DOHH2 (cell line): Measurements from ENCODE around the gene EGFLAM.

ENCODE experiments used
- EZH2phosphoT487 ChIP-seq: fragments of 200-600 bp; sonication (generic); IDR thresholded peaks from 2 replicates; pipeline ENCODE4 v1.6.1; 2017; ENCODE audit warnings: borderline replicate concordance, mild to moderate bottlenecking, antibody characterized with exemption, low read length, moderate library complexity, mixed read lengths
- TF ChIP-seq, protein P1 (sequence below): fragments of 200-600 bp; sonication (generic); IDR thresholded peaks from one replicate; pipeline ENCODE4 v1.5.1; 2014; ENCODE audit warnings: antibody characterized with exemption, mild to moderate bottlenecking, low read depth, low read length; ENCODE audit not compliant: poor library complexity, severe bottlenecking

DNA sequence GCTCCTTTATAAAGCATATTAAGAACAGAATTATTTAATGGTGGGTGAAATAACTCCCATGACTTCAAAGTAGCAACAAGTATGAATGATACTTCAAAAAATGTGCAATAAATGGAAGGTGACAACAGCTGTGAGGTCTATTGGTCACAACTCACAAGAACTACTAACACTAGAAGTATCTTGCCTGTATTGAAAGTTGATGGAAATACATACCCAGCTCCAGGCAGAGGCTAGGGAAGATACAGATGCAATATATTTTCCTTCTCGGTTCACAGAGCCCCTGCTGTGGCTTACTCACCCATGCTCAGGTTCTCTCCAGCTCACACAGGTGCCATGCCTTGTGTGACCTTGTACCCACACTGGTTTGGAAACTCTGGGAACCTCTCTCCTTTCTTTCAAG, 164.3 kb downstream of the EGFLAM start:
- TF ChIP-seq, protein P1, sequence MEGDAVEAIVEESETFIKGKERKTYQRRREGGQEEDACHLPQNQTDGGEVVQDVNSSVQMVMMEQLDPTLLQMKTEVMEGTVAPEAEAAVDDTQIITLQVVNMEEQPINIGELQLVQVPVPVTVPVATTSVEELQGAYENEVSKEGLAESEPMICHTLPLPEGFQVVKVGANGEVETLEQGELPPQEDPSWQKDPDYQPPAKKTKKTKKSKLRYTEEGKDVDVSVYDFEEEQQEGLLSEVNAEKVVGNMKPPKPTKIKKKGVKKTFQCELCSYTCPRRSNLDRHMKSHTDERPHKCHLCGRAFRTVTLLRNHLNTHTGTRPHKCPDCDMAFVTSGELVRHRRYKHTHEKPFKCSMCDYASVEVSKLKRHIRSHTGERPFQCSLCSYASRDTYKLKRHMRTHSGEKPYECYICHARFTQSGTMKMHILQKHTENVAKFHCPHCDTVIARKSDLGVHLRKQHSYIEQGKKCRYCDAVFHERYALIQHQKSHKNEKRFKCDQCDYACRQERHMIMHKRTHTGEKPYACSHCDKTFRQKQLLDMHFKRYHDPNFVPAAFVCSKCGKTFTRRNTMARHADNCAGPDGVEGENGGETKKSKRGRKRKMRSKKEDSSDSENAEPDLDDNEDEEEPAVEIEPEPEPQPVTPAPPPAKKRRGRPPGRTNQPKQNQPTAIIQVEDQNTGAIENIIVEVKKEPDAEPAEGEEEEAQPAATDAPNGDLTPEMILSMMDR, result no peak
- TF ChIP-seq EZH2phosphoT487, result no peak
